SU-DHL-6 (cell line): ENCODE results near the gene PYGB.

ENCODE experiments used
- H2AFZ ChIP-seq: fragments of 200-600 bp; sonication (generic); 2 replicates; pipeline ENCODE4 v1.6.1; 2014; ENCODE audit warnings: low read depth, mild to moderate bottlenecking, moderate library complexity, mixed read lengths, antibody characterized with exemption, low read length; ENCODE audit not compliant: severe bottlenecking
- H3F3A ChIP-seq: fragments of 200-600 bp; shearing (Covaris generic); 2 replicates; pipeline ENCODE4 v1.6.0; 2016; ENCODE audit warnings: antibody characterized with exemption, mild to moderate bottlenecking; ENCODE audit not compliant: insufficient read depth
- H3K27ac ChIP-seq: fragments of 200-600 bp; sonication (generic); 2 replicates; pipeline ENCODE4 v1.5.1; 2016; ENCODE audit warnings: low read depth, mild to moderate bottlenecking, low read length, moderate library complexity, mixed read lengths
- H3K27me3 ChIP-seq: fragments of 200-600 bp; sonication (generic), shearing (Covaris generic); 2 replicates; pipeline ENCODE4 v1.6.0; 2014; ENCODE audit warnings: mild to moderate bottlenecking, low read length
- H3K36me3 ChIP-seq: fragments of 200-600 bp; sonication (generic); 2 replicates; pipeline ENCODE4 v1.6.1; 2014; ENCODE audit warnings: mild to moderate bottlenecking, low read length, mixed read lengths
- H3K4me2 ChIP-seq: fragments of 300-600, 200-600 bp; shearing (Covaris generic), sonication (generic); 2 replicates; pipeline ENCODE4 v1.6.0; 2014; ENCODE audit warnings: low read length, low read depth, mild to moderate bottlenecking; ENCODE audit not compliant: poor library complexity, severe bottlenecking
- H3K4me3 ChIP-seq: fragments of 200-600 bp; sonication (generic); 2 replicates; pipeline ENCODE4 v1.5.1; 2014; ENCODE audit warnings: antibody characterized with exemption, low read length, mild to moderate bottlenecking, mixed read lengths; ENCODE audit not compliant: insufficient read depth, poor library complexity, severe bottlenecking
- H3K79me2 ChIP-seq: fragments of 200-600 bp; sonication (generic); 2 replicates; pipeline ENCODE4 v1.6.1; 2014; ENCODE audit warnings: mild to moderate bottlenecking, low read length, moderate library complexity; ENCODE audit not compliant: insufficient read depth
- H3K9ac ChIP-seq: fragments of 200-600 bp; sonication (generic); 2 replicates; pipeline ENCODE4 v1.7.0; 2014; ENCODE audit warnings: mild to moderate bottlenecking, low read length
- H3K9me2 ChIP-seq: fragments of 200-600 bp; sonication (generic); replicated peaks from 2 replicates; pipeline ENCODE4 v1.6.1; 2014; ENCODE audit warnings: low read length; ENCODE audit not compliant: insufficient read depth
- H3K9me3 ChIP-seq: fragments of 200-600 bp; sonication (generic); 2 replicates; pipeline ENCODE4 v1.6.1; 2014; ENCODE audit warnings: low read length, mixed read lengths; ENCODE audit not compliant: insufficient read depth
- H4K20me1 ChIP-seq: fragments of 200-600 bp; sonication (generic); 2 replicates; pipeline ENCODE4 v1.6.1; 2014; ENCODE audit warnings: low read depth, mild to moderate bottlenecking, antibody characterized with exemption, low read length, moderate library complexity, mixed read lengths
- CTCF ChIP-seq: fragments of 200-600 bp; sonication (generic); IDR thresholded peaks from one replicate; pipeline ENCODE4 v1.5.1; 2017; ENCODE audit warnings: antibody characterized with exemption, mild to moderate bottlenecking, low read length, moderate library complexity; ENCODE audit not compliant: insufficient read depth, poor library complexity, severe bottlenecking
- EZH2phosphoT487 ChIP-seq: fragments of 200-600 bp; sonication (generic), shearing (Covaris generic); conservative IDR thresholded peaks from 2 replicates; pipeline ENCODE4 v1.6.1; 2018; ENCODE audit warnings: mild to moderate bottlenecking, antibody characterized with exemption, low read length, moderate library complexity, mixed read lengths

Gene PYGB

GRCh38 chr20:25345721-25346120, 97.8 kb downstream of the PYGB start:
- Histone ChIP-seq H2AFZ (no peak overlapping the region), H3K27ac (no peak overlapping the region), H3K9ac (no peak overlapping the region), H3F3A (no peaks in the 10 kb centered on the region), H3K4me2 (no peak overlapping the region), H3K9me2 (no peaks in the 10 kb centered on the region), H3K79me2 (no peaks in the 10 kb centered on the region; the same call in 1 of the 2 replicates), H3K27me3 (no peaks in the 10 kb centered on the region), H3K4me3 (no peak overlapping the region), H4K20me1 (no peaks in the 10 kb centered on the region), H3K9me3 (no peaks in the 10 kb centered on the region), H3K36me3 (no peaks in the 10 kb centered on the region)
- no peak for TF ChIP-seq CTCF
- TF ChIP-seq EZH2phosphoT487 = no peak

DNA sequence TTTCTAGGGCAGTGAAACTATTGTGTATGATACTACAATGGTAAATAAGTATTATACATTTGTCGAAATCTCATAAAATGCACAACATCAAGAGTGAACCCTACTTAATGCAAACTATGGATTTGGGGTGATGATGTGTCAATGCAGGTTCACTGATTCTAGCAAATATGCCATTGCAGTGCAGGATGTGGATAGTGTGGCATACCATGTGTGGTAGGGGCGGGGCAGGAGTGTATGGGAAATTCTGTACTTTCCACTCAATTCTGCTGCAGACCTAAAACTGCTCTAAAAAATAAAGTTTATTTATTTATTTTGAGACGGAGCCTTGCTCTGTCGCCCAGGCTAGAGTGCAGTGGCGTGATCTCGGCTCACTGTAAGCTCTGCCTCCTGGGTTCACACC, 98.5 kb downstream of the PYGB start:
- Histone ChIP-seq H3K27ac (no peak overlapping the region), H3K27me3 (no peaks in the 10 kb centered on the region), H3K36me3 (no peaks in the 10 kb centered on the region), H3F3A (no peaks in the 10 kb centered on the region), H3K9me3 (no peaks in the 10 kb centered on the region), H3K4me3 (no peak overlapping the region), H2AFZ (no peak overlapping the region), H3K4me2 (no peak overlapping the region), H3K79me2 (no peaks in the 10 kb centered on the region; the same call in 1 of the 2 replicates), H3K9me2 (no peaks in the 10 kb centered on the region), H3K9ac (no peak overlapping the region), H4K20me1 (no peaks in the 10 kb centered on the region)
- no peak for TF ChIP-seq CTCF
- TF ChIP-seq EZH2phosphoT487 = no peak
